Measurements from ENCODE around the gene MAP2K5.

Gene MAP2K5

GRCh38 chr15:67799801-67800205 lies 257.3 kb downstream of the MAP2K5 start:
- in situ Hi-C loops (cut with MboI; ENCODE audit: low sequenced_read_pairs), result no loop called here

- in situ Hi-C loops (cut with MboI; ENCODE audit: low sequenced_read_pairs), result no loop called here
Observed at GRCh38 chr15:67801142-67801541, 258.6 kb downstream of the MAP2K5 start.

GRCh38 chr15:67801926-67802914 lies 259.7 kb downstream of the MAP2K5 start:
- in situ Hi-C loops (cut with MboI; ENCODE audit: low sequenced_read_pairs), result no loop called here

GRCh38 chr15:67803299-67803698 lies 260.8 kb downstream of the MAP2K5 start:
- in situ Hi-C loops (cut with MboI; ENCODE audit: low sequenced_read_pairs), result no loop called here

GRCh38 chr15:67803996-67804843 lies 261.7 kb downstream of the MAP2K5 start:
- in situ Hi-C loops (cut with MboI; ENCODE audit: low sequenced_read_pairs), result no loop called here

- in situ Hi-C loops (cut with MboI; ENCODE audit: low sequenced_read_pairs), result no loop called here
Observed at GRCh38 chr15:67805008-67805665, 262.6 kb downstream of the MAP2K5 start.

GRCh38 chr15:67805666-67806516 lies 263.4 kb downstream of the MAP2K5 start:
- in situ Hi-C loops (cut with MboI; ENCODE audit: low sequenced_read_pairs), result no loop called here

GRCh38 chr15:67806536-67806935 lies 264.0 kb downstream of the MAP2K5 start:
- in situ Hi-C loops (cut with MboI; ENCODE audit: low sequenced_read_pairs), result no loop called here

- in situ Hi-C loops (cut with MboI; ENCODE audit: low sequenced_read_pairs), result no loop called here
Observed at GRCh38 chr15:67807141-67807540, 264.6 kb downstream of the MAP2K5 start.

- in situ Hi-C loops (cut with MboI; ENCODE audit: low sequenced_read_pairs), result no loop called here
Observed at GRCh38 chr15:67807836-67808235, 265.3 kb downstream of the MAP2K5 start.

GRCh38 chr15:67808821-67809220 lies 266.3 kb downstream of the MAP2K5 start:
- in situ Hi-C loops (cut with MboI; ENCODE audit: low sequenced_read_pairs), result no loop called here

GRCh38 chr15:67809441-67809840 lies 266.9 kb downstream of the MAP2K5 start:
- in situ Hi-C loops (cut with MboI; ENCODE audit: low sequenced_read_pairs), result no loop called here

GRCh38 chr15:67809866-67810265 lies 267.4 kb downstream of the MAP2K5 start:
- in situ Hi-C loops (cut with MboI; ENCODE audit: low sequenced_read_pairs), result no loop called here

- in situ Hi-C loops (cut with MboI; ENCODE audit: low sequenced_read_pairs), result no loop called here
Observed at GRCh38 chr15:67812241-67812644, 269.7 kb downstream of the MAP2K5 start.

- in situ Hi-C loops (cut with MboI; ENCODE audit: low sequenced_read_pairs), result no loop called here
Observed at GRCh38 chr15:67813104-67813634, 270.7 kb downstream of the MAP2K5 start.

GRCh38 chr15:67815036-67815592 lies 272.6 kb downstream of the MAP2K5 start:
- in situ Hi-C loops (cut with MboI; ENCODE audit: low sequenced_read_pairs), result no loop called here

- in situ Hi-C loops (cut with MboI; ENCODE audit: low sequenced_read_pairs), result no loop called here
Observed at GRCh38 chr15:67816668-67817067, 274.2 kb downstream of the MAP2K5 start.

- in situ Hi-C loops (cut with MboI; ENCODE audit: low sequenced_read_pairs), result no loop called here
Observed at GRCh38 chr15:67818464-67818863, 276.0 kb downstream of the MAP2K5 start.

- in situ Hi-C loops (cut with MboI; ENCODE audit: low sequenced_read_pairs), result no loop called here
Observed at GRCh38 chr15:67819636-67820035, 277.1 kb downstream of the MAP2K5 start.

Measured in HL-60/S4 treated with retinoic acid at 250 ng/mL for 4 days and 3 days (cell line).